Stimulated activated CD8-positive, alpha-beta memory T cell treated with anti-CD3 and anti-CD28 coated beads, Interleukin-7, amount 100 ng/mL, for 1 hour (primary cell): ENCODE data around the gene NFILZ.

Experiments used
- DNase-seq, 2 donors: peaks; one replicate each; pipeline ENCODE4 v3.0.0-alpha.2; 2020; ENCODE audit warnings: low read depth in 2 of 2

The NFILZ gene

DNA sequence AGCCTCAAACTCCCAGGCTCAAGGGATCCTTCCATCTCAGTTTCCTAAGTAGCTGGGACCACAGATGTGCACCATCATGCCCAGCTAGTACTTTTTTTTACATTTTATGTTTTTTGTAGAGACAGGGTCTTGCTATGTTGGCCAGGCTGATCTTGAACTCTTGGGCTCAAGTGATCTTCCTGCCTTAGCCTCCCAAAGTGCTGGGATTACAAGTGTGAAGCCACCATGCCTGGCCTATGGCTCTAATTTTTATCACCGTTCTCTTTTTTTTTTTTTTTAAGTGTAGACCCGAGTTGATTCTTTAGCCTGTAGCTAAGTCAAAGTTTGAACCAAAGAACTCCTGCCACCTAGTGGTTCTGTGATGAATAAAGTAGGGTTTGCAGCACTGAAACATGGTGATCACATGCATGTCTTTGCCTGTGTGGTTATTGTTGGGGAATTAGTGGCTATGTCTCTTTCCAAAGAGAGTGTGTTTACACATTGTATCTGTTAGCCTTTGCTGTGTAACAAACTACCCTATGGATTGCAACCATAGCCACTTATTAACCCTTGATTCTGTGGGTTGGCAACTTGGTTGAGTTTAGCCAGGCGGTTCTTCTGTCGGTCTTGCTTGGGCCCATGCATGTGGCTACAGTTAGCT is 11.6 kb downstream of the NFILZ start:
- DNase-seq, result no peak

DNA sequence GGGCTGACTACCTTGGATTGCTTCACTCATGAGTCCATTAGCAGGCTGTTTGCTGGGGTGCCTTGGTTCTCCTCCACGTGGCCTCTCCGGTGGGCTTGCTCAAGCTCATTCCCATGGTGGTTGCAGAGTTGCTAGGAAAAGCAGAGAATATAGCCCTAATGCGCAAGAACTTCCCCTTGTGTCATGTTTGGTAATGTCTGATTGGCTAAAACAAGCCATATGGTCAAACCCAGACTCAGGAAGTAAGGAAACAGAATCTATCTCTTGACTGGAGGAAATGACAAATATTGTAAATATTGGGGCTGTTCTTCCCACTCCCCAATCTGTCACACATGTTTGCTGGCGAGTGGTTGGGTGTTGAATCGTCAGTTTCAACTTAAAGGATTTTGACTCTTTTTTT is 12.1 kb downstream of the NFILZ start:
- DNase-seq, result no peak

DNA sequence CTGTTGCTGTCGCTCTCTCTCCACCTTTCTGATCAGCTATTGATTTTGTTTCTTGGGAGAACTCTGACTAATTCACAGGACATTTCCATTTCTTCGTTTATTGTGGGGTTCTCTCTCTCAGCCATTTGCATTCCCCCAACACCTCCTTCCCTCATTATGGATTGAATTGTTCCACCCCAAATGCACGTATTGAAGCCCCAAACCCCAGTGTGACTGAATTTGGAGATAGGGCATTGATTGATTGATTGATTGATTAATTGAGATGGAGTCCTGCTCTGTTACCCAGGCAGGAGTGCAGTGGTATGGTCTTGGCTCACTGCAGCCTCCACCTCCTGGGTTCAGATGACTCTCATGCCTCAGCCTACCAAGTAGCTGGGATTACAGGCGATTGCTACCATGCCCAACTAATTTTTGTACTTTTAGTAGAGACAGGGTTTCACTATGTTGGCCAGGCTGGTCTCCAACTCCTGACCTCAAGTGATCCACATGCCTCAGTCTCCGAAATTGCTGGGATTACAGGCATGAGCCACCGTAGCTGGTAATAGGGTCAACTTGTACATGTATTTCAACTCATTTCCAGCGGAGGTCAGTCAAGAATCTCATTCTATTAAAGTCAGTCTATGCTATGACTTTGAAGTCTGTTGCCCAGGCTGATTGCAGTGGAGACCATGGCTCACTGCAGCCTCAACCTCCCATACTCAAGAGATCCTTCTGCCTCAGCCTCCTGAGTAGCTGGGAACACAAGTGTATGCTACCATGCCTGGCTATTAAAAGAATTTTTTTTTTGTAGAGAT is 13.6 kb downstream of the NFILZ start:
- no peak for DNase-seq

DNA sequence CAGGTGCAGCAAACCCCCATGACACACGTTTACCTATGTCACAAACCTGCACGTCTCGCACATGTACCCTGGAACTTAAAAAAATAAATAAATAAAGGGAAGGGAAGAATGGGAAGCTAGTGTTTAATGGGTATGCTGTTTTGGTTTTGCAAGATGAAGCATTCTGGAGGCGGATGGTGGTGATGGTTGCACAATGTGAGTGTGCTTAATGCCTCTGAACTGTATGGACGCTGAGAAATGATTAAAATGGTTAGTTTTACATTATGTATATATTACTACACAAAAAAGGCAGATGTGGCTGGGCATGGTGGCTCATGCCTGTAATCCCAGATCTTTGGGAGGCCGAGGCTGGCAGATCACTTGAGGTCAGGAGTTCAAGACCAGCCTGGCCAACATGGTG is 17.8 kb downstream of the NFILZ start:
- no peak for DNase-seq

DNA sequence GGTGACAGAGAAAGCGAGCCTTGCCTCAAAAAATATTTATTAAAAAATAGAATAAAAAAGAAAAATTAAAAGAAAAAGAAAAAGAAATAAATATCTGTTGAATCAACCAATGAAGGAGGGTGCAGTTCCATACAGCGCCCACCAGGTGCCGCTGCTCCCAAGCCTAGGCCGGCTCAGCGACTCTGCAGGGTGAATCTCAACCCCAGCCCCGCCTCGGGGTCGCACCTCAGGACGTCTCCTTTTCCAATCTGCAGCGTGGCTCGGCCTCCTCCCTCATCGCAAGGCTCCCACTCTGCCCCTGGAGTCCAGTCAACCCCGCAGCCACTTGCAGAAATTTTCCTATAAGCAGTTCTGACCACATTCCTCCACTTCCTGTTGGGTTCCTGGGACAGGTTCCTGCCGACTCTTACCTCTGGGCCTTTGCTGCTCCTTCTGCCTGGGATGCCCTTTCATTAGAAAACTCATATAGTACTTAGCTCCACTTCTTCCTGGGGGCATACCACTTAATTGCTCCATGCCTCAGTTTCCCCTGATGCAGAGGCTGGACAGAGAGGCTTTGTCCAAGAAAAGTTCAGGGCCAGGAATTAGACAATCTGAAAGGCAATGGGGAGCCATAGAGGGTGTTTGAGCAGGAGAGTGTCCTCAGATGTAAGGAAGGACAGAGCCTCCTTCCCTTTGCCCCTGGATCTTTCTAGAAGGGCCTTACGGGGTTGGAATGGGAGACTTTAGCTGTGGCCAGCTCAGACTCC is 24.3 kb downstream of the NFILZ start:
- DNase-seq, result peak; percentile 49 to 53

DNA sequence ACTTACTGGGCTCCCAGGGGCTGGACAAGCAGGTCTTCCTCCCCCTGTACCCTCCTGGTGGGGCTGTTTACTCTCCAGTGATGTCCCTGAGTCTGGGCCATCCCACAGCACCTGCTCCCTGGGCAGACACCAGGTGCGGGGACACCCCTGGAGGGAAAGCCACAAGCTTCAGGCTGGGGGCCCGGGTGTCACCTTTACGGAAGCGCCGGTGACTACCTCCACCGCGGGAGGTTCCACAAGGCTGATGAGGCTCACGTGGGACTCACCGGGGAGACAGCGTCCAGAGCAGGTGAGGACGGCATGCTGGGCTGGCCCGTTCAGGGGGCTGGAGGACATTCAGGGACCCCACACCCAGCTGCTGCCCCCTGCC is 24.9 kb downstream of the NFILZ start:
- DNase-seq, result peak in 1 of 2 donors; percentile 23

DNA sequence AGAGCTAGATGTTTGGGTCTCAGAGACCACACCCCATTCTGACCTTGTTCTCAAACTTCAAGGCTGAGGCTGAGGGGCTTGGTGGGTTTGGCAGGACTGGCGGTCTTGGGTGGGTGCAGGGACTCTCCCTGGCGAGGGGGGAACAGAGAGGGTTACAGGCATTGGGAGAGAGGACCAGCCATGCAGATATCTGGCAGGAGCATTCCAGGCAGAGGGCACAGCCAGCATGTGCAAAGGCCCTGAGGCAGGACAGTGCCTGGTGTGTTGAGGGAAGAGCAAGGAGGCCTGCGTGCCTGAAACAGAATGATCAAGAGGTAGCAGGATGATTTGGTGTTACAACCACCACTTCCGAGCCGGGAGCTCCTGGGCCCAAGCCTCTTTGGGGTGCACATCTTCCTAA is 27.4 kb downstream of the NFILZ start:
- DNase-seq, result no peak

DNA sequence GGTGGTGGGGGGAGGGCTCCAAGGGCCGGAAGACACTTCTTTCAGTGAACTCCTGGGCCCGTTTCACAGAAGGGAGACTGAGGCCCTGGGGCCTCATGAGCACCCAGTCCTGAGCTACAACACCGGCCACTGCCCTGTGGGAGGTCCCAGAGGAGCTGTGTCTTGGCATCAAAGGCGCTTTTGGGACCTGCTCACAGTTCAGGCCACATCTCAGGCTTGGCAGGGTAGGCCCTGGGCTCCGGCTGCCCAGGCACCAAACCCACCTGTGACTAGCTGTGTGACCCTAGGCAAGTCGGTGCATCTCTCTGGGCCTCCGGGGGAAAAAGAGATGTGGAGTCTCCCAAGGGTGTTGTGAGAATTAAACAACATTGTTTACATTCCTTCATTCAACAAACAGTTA is 29.5 kb downstream of the NFILZ start:
- DNase-seq, result no peak

DNA sequence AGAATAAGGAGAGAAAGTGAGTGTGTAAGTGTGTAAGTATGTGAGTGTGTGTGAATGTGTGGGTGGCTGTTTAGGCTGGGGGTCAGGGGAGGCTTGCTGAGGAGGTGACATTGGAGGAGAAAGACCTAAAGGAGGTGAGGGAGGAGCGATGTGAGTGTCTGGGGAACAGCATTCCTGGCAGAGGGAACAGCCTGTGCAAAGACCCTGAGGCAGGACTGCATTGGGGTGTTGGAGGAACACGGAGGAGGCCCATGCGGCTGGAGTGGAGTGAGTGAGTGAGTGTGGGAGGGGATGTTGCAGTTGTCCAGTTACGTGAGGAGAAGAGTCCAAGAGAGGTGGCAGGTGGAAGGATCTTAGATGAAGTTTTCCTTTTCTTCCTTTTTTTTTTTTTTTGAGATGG is 31.8 kb downstream of the NFILZ start:
- DNase-seq, result no peak

DNA sequence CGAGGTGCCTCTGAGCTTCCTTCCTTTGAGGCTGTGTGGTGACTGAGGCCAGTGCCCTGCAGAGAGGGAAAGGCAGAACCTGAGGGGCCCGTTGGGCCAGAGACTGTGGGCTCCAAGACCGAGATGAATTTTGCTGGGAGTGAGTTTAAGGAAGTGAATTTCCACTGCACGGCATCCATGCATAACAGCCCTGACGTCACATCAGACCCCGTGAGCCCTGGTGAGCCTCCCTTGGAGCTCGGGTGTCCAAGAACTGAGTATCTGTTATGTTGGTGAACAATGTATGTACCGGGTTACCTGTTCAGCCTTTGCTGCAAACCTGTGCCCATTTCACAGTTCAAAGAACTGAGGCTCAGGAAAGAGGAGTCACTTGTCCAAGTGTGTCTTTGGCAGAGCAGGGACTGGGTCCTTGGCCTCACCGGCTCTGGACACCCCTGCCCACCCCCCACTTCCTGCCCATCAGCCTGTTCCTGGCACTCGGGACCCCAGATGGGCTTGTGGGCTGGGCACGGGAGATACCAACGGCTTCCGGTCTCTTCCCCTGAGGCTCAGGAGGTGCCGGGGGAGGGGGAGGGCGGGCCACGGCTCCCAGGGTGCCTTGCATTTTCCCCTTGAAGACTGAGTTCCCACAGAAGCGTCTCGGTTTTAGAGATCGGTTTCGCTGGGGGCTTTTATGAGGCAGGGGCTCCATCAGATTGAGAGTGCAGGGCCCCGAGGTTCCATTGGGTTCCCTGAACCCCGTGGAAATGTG is 33.7 kb downstream of the NFILZ start:
- no peak for DNase-seq

DNA sequence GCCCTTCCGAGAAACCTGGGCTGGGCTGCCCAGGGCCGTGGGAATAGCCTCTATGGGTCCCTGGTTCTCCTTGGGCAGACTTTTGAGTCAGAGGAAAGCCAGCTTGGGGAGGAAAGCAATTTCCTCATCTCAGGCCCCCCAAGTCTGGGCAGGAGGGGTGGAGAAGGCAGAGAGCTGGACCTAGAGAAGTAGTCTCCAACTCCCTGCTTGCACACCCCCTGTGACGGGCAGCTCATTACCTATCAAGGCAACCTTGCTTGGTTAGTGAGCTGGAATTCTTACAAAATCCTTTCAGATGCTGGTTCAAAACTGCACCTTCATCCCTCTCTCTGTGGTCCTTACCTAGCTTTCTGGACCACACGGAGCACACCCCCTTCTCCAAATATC is 34.2 kb downstream of the NFILZ start:
- DNase-seq, result no peak

DNA sequence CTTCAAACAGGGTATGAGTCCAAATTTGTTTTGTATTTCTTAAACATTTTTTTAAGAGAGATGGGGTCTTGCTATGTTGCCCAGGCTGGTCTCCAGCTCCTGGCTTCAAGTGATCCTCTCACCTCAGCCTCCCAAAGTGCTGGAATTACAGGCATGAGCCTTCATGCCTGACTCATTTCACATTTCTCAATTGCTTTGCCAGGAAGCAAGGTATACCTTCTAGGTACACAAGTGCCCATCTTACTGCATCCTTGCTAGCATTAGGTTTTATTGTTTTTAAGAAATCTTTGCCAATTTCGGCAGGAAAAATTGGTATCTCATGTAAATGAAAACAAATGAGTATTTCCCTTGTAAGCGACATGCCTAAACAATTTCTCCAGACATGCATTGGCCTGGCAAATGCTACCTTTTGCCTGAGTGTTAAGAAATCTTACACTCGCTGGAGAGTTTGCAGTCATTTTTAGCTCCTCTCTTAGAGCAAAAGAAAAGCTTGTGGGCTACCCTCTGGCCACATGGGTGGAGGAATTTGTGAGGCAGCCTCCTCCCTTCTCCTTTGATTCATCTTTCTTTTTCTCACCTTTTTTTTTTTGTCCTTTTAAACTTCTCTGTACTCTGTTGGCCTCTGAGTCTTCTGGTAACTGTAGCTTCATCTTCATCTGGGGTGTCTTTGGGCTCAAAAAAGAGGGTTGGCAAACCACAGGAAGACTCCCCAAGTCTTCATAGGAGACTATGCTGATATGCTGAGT is 35.2 kb downstream of the NFILZ start:
- no peak for DNase-seq

DNA sequence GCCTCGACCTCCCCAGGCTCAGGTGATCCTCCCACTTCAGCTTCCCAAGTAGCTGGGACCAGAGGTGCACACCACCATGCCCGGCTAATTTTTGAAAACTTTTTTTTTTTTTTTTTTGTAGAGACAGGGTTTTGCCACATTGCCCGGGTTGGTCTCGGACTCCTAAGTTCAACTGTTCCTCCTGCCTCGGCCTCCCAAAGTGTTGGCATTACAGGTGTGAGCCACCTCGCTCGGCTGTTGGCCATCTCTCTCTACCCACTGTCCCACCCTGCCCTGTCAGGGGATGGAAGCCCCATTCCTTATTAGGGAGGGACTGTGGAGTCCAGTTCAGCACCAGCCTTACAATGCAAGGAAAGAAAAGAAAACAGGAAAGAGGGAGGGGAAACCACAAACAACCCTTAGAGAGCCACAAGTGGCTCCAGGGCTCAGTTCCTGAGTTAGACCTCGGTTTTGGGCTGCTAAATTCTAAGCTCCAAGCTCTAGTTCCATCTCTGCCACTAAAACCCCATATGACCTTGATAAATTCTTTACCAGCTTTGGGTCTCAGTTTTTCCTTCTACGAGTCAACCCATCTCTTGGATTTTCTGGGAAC is 36.5 kb downstream of the NFILZ start:
- no peak for DNase-seq

DNA sequence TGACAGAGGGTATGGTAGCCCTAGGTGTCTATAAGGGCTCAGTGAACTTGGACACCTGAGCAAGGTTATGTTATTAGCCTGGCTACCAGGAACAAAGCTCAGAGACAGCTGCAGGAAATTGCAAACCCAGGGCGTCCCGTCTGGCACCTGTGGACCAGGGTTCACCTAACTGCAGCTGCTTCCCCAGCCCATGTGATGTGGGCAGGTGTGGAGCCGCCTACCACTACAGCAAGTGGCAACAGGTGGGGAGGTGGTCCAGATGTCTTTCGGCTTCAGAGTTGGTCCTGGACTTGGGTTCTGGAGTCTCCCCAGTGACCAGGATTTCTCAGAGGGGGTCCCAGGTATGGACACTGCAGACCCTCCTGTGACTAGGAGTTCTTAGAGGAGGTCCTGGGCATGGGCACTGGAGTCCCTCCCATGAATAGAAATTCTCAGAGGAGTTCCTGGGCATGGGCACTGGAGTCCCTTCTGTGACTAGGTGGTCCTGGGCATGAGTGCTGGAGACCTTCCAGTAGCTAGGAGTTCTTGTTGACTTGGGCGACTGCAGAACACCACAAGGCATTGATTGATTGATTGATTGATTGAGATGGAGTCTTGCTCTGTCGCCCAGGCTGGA is 43.0 kb downstream of the NFILZ start:
- DNase-seq, result no peak

DNA sequence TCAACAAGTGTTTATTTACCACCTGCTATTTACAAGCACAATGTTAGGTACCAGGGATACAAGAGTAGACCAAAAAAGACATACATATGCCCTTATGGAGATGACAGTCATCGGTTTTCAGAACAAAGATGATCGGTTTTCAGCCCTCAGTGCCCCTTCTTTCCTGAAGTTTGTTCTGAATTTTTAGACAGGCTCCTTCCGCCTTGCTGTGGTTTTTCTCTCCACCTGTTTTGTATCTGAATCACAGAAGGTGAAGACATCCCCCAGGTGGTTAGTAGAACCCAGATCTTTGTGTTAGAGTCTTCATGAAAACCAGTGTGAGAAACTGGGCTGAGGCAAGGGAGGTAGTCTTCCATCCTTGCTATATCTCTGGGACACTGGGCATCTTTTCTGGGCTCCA is 44.6 kb downstream of the NFILZ start:
- DNase-seq, result no peak

DNA sequence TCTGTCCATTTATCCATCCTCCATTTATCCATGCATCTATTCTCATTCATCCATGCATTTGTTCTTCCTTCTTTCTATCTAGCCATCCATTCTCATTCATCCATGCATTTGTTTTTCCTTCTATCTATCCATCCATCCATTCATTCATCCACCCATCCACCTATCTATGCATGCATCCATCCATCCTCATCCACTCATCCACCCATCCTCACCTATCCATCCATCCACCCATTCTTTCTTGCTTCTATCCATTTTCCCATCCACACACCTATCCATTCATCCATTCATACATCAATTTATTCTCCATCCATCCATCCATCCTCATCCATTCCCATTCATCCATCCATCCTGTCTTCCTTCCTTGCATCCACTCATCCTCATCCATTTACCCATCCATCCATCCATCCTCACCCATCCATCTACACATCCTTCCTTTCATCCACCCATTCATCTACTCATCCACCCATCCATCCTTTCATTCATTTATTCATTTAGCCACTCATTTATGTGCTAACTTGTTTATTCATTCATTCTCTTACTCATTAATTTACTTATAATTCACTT is 47.9 kb downstream of the NFILZ start:
- no peak for DNase-seq
